HL-60 (cell line): ENCODE results near the gene ITIH1.

Source experiments
- CTCF ChIP-seq: IDR thresholded peaks from one replicate; pipeline ENCODE4 v1.5.1; 2011; ENCODE audit warnings: low read length, control low read depth, inconsistent platforms; ENCODE audit not compliant: insufficient read depth
- GABPA ChIP-seq: IDR thresholded peaks from 2 replicates; pipeline ENCODE4 v1.6.1; 2012; ENCODE audit warnings: low read depth
- POLR2AphosphoS5 ChIP-seq: IDR thresholded peaks from 2 replicates; pipeline ENCODE4 v1.6.1; 2012; ENCODE audit warnings: low read depth
- REST ChIP-seq: IDR thresholded peaks from 2 replicates; pipeline ENCODE4 v1.6.1; 2012; ENCODE audit warnings: low read depth; ENCODE audit not compliant: insufficient replicate concordance

GRCh38 chr3:52743721-52744120 is 33.7 kb upstream of the ITIH1 start:
- no peak for TF ChIP-seq CTCF
- TF ChIP-seq GABPA = no peak
- TF ChIP-seq POLR2AphosphoS5 = no peak
- no peak for TF ChIP-seq REST
